Lower leg skin (tissue), 3 donors: ENCODE data around the gene PSAPL1.

Experiments used
- POLR2A ChIP-seq, 2 donors: fragments of 450-650 bp; IDR thresholded peaks; one replicate each; pipeline ENCODE4 v1.6.1; 2016 to 2017; ENCODE audit warnings: antibody characterized with exemption in 2 of 2, mild to moderate bottlenecking in 1 of 2, moderate library complexity in 1 of 2
- TF ChIP-seq, protein P1 (sequence below), 3 donors: fragments of 450-650 bp; IDR thresholded peaks; one replicate each; pipeline ENCODE4 v1.5.1; 2016; ENCODE audit warnings: antibody characterized with exemption in 3 of 3, mild to moderate bottlenecking in 3 of 3, moderate library complexity in 2 of 3

DNA sequence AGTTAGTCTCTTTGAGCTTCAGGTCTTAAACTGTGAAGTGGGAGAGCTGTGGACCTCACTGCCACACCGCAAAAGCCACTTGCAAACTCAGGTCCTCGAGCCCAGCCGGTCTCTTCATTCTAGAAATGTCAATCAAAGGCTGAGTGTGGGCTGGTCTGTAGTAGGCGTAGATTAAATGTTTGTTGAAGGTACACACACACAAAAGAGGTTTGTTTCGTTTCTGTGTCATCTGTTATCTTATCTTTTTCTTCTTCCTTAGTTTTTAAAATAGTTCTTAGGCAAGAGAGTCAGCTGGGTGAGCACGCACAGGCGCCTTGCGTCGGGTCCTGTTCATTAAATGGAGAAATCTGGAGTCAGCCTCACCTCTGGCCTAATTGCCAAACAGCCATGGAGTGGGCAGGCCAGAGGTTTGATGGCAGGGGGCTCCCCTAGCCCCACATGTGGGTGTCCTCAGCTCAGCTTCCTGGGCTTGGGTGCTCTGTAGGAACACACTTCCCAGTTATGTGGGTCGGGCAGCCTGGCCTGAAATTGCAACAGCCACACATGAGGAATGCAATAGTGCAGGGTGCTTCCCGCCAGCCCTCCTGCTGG is 836 bp upstream of the PSAPL1 start:
- no peak for TF ChIP-seq POLR2A (IDR thresholded peaks at IDR 0.05)
- TF ChIP-seq, protein P1, sequence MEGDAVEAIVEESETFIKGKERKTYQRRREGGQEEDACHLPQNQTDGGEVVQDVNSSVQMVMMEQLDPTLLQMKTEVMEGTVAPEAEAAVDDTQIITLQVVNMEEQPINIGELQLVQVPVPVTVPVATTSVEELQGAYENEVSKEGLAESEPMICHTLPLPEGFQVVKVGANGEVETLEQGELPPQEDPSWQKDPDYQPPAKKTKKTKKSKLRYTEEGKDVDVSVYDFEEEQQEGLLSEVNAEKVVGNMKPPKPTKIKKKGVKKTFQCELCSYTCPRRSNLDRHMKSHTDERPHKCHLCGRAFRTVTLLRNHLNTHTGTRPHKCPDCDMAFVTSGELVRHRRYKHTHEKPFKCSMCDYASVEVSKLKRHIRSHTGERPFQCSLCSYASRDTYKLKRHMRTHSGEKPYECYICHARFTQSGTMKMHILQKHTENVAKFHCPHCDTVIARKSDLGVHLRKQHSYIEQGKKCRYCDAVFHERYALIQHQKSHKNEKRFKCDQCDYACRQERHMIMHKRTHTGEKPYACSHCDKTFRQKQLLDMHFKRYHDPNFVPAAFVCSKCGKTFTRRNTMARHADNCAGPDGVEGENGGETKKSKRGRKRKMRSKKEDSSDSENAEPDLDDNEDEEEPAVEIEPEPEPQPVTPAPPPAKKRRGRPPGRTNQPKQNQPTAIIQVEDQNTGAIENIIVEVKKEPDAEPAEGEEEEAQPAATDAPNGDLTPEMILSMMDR (IDR thresholded peaks at IDR 0.05) = no peak
